ENCODE data around the gene TSN.

- TF ChIP-seq, protein P1, sequence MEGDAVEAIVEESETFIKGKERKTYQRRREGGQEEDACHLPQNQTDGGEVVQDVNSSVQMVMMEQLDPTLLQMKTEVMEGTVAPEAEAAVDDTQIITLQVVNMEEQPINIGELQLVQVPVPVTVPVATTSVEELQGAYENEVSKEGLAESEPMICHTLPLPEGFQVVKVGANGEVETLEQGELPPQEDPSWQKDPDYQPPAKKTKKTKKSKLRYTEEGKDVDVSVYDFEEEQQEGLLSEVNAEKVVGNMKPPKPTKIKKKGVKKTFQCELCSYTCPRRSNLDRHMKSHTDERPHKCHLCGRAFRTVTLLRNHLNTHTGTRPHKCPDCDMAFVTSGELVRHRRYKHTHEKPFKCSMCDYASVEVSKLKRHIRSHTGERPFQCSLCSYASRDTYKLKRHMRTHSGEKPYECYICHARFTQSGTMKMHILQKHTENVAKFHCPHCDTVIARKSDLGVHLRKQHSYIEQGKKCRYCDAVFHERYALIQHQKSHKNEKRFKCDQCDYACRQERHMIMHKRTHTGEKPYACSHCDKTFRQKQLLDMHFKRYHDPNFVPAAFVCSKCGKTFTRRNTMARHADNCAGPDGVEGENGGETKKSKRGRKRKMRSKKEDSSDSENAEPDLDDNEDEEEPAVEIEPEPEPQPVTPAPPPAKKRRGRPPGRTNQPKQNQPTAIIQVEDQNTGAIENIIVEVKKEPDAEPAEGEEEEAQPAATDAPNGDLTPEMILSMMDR (IDR thresholded peaks at IDR 0.05 in 4 of 5, conservative IDR thresholded peaks at IDR 0.05 in 1 of 5): no peak
- no peak for TF ChIP-seq POLR2A (IDR thresholded peaks at IDR 0.05)
Measured at GRCh38 chr2:121774235-121774634, 18.8 kb downstream of the TSN start.

Data from gastrocnemius medialis (tissue), 4 donors.